HepG2 (cell line): ENCODE measurements around the gene CYB5A. TPM values are rescaled to one million over a fixed set of nuclear protein-coding genes. Genes with fewer than 3 reads are reported as not detected.

Source experiments
- AHR ChIP-seq: IDR thresholded peaks from 2 replicates; pipeline ENCODE4 v1.6.1; 2018; ENCODE audit warnings: missing genetic modification reagents, missing compliant biosample characterization
- CSRNP2 ChIP-seq: sonication (generic); formaldehyde crosslinking; conservative IDR thresholded peaks from 2 replicates; pipeline ENCODE4 v1.8.0; 2022; ENCODE audit warnings: low read depth, missing genetic modification reagents
- KIAA2018 ChIP-seq: sonication (generic); formaldehyde crosslinking; IDR thresholded peaks from 2 replicates; pipeline ENCODE4 v1.5.0; 2020; ENCODE audit warnings: mild to moderate bottlenecking, missing genetic modification reagents, borderline replicate concordance
- KLF16 ChIP-seq, 2 experiments: sonication (generic) in 1 of 2; formaldehyde crosslinking in 1 of 2; IDR thresholded peaks; 2 replicates each; pipeline versions ENCODE4 v1.6.1 to v1.8.0; 2016 to 2023; ENCODE audit warnings: missing genetic modification reagents in 2 of 2, missing compliant biosample characterization in 1 of 2
- MATR3 ChIP-seq: sonication (generic); formaldehyde crosslinking; IDR thresholded peaks from 2 replicates; pipeline ENCODE4 v1.4.0; 2020; ENCODE audit warnings: missing genetic modification reagents
- POLR2AphosphoS2 ChIP-seq: IDR thresholded peaks from 2 replicates; pipeline ENCODE4 v1.6.1; 2011; ENCODE audit warnings: low read depth, low read length, improper control_type of control experiment
- RAD51 ChIP-seq: fragments of 450-650 bp; IDR thresholded peaks from 2 replicates; pipeline ENCODE4 v1.6.1; 2016; ENCODE audit warnings: borderline replicate concordance
- RBM39 ChIP-seq: fragments of 200-400 bp; formaldehyde crosslinking; IDR thresholded peaks from one replicate; pipeline ENCODE4 v1.6.1; 2018; ENCODE audit warnings: antibody characterized with exemption, mild to moderate bottlenecking, low read depth, low read length; ENCODE audit not compliant: poor library complexity, severe bottlenecking
- RFX5 ChIP-seq: IDR thresholded peaks from 2 replicates; pipeline ENCODE4 v1.6.1; 2011; ENCODE audit warnings: low read depth, low read length, improper control_type of control experiment
- SPEN ChIP-seq: sonication (generic); formaldehyde crosslinking; IDR thresholded peaks from 2 replicates; pipeline ENCODE4 v1.5.1; 2020; ENCODE audit warnings: low read depth, mild to moderate bottlenecking, missing genetic modification reagents
- ZEB1 ChIP-seq: IDR thresholded peaks from 2 replicates; pipeline ENCODE4 v1.6.1; 2012; ENCODE audit warnings: mild to moderate bottlenecking, low read depth, inconsistent platforms; ENCODE audit not compliant: insufficient replicate concordance
- ZNF503 ChIP-seq: sonication (generic); formaldehyde crosslinking; IDR thresholded peaks from 2 replicates; pipeline ENCODE4 v1.4.0; 2020; ENCODE audit warnings: missing genetic modification reagents
- ZNF724P ChIP-seq: sonication (generic); formaldehyde crosslinking; IDR thresholded peaks from 2 replicates; pipeline ENCODE4 v1.8.0; 2022; ENCODE audit warnings: missing genetic modification reagents, borderline replicate concordance
- ZNF768 ChIP-seq: sonication (generic); formaldehyde crosslinking; IDR thresholded peaks from 2 replicates; pipeline ENCODE4 v1.4.0; 2020; ENCODE audit warnings: missing genetic modification reagents
- ZSCAN12 ChIP-seq: sonication (generic); formaldehyde crosslinking; IDR thresholded peaks from 2 replicates; pipeline ENCODE4 v1.9.0; 2021; ENCODE audit warnings: mild to moderate bottlenecking, missing genetic modification reagents
- polyA plus RNA-seq, 8 experiments: library from polyadenylated mRNA; depleted of rRNA in 3 of 8; stranded (reverse) in 7 of 8; unstranded in 1 of 8; fragments of >200 nt; fragmentation: Illumina TruSeq in 4 of 8; extraction: Trizol in 4 of 8; gene quantifications; 2 replicates each; pipeline versions ENCODE4 v1.2.1 to v1.2.3, GENCODE V29; 2011 to 2016; ENCODE audit warnings: low read depth in 4 of 8, missing spikeins in 1 of 8, mixed read lengths in 1 of 8; ENCODE audit not compliant: insufficient read depth in 1 of 8
- total RNA-seq, 5 experiments: library from RNA; depleted of rRNA; stranded (reverse); fragments of >200 nt; fragmentation: Illumina TruSeq; extraction: Trizol; gene quantifications; 2 replicates each; pipeline ENCODE4 v1.2.3, GENCODE V29; 2016; ENCODE audit warnings: low read depth in 1 of 5
- TF ChIP-seq, protein P1 (sequence below): sonication (generic); formaldehyde crosslinking; IDR thresholded peaks from 2 replicates; pipeline ENCODE4 v1.4.0; 2020; ENCODE audit warnings: missing genetic modification reagents

Gene CYB5A
- total and polyA plus RNA-seq, 2 of the 13 experiments (the other 11 are each of a cell fraction or from before 2014, with no cell fraction given): 215 to 356 TPM

GRCh38 chr18:74225193-74225840 lies 66.4 kb downstream of the CYB5A start (continued):
- no peak for TF ChIP-seq RFX5
- TF ChIP-seq RAD51: no peak
- no peak for TF ChIP-seq KLF16 (CRISPR knock-in tag; IDR thresholded peaks at IDR 0.05)
- TF ChIP-seq POLR2AphosphoS2: no peak
- TF ChIP-seq, protein P1, sequence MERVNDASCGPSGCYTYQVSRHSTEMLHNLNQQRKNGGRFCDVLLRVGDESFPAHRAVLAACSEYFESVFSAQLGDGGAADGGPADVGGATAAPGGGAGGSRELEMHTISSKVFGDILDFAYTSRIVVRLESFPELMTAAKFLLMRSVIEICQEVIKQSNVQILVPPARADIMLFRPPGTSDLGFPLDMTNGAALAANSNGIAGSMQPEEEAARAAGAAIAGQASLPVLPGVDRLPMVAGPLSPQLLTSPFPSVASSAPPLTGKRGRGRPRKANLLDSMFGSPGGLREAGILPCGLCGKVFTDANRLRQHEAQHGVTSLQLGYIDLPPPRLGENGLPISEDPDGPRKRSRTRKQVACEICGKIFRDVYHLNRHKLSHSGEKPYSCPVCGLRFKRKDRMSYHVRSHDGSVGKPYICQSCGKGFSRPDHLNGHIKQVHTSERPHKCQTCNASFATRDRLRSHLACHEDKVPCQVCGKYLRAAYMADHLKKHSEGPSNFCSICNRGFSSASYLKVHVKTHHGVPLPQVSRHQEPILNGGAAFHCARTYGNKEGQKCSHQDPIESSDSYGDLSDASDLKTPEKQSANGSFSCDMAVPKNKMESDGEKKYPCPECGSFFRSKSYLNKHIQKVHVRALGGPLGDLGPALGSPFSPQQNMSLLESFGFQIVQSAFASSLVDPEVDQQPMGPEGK (CRISPR knock-in tag): no peak
- no peak for TF ChIP-seq RBM39
- TF ChIP-seq MATR3: no peak
- TF ChIP-seq ZSCAN12 (CRISPR knock-in tag): no peak
- no peak for TF ChIP-seq ZNF768 (CRISPR knock-in tag)
- TF ChIP-seq CSRNP2 (CRISPR knock-in tag): no peak
- no peak for TF ChIP-seq AHR (CRISPR knock-in tag)
- no peak for TF ChIP-seq ZEB1
- 0 out of 2 replicates have a peak, but pooled peaks have one; percentile 38 for TF ChIP-seq ZNF503 (CRISPR knock-in tag)
- TF ChIP-seq ZNF724P (CRISPR knock-in tag): no peak
- TF ChIP-seq KIAA2018 (CRISPR knock-in tag): no peak
- peak; percentile 9; the same call in 1 of the 2 replicates for TF ChIP-seq SPEN (CRISPR knock-in tag)
